ENCODE data around the gene XAB2.

The XAB2 gene

GRCh38 chr19:7619671-7620441, 9.5 kb downstream of the XAB2 start:
- no peak for DNase-seq (ENCODE audit: low read depth, low spot score)
- in situ Hi-C loops (cut with HindIII; ENCODE audit: low sequenced_read_pairs): no loop called here
- no peak overlapping the region for H3K4me3 ChIP-seq (ENCODE audit: low read depth, low read length)
- no peak for TF ChIP-seq CTCF (IDR thresholded peaks at IDR 0.05; ENCODE audit: low read depth, low read length)

- in situ Hi-C loops (cut with HindIII; ENCODE audit: low sequenced_read_pairs): no loop called here
- TF ChIP-seq CTCF (IDR thresholded peaks at IDR 0.05; ENCODE audit: low read depth, low read length): no peak
- DNase-seq (ENCODE audit: low read depth, low spot score): no peak
- H3K4me3 ChIP-seq (ENCODE audit: low read depth, low read length): no peak overlapping the region
Measured at GRCh38 chr19:7618771-7619510, 10.4 kb downstream of the XAB2 start.

- TF ChIP-seq CTCF (IDR thresholded peaks at IDR 0.05; ENCODE audit: low read depth, low read length): no peak
- no peak overlapping the region for H3K4me3 ChIP-seq (ENCODE audit: low read depth, low read length)
- in situ Hi-C loops (cut with HindIII; ENCODE audit: low sequenced_read_pairs): no loop called here
- DNase-seq (ENCODE audit: low read depth, low spot score): no peak
Measured at GRCh38 chr19:7618348-7618747, 11.0 kb downstream of the XAB2 start.

GRCh38 chr19:7617735-7618134, 11.6 kb downstream of the XAB2 start:
- no peak overlapping the region for H3K4me3 ChIP-seq (ENCODE audit: low read depth, low read length)
- no peak for TF ChIP-seq CTCF (IDR thresholded peaks at IDR 0.05; ENCODE audit: low read depth, low read length)
- in situ Hi-C loops (cut with HindIII; ENCODE audit: low sequenced_read_pairs): no loop called here
- no peak for DNase-seq (ENCODE audit: low read depth, low spot score)

- DNase-seq (ENCODE audit: low read depth, low spot score): no peak
- in situ Hi-C loops (cut with HindIII; ENCODE audit: low sequenced_read_pairs): no loop called here
Measured at GRCh38 chr19:7617172-7617571, 12.2 kb downstream of the XAB2 start.

More at GRCh38 chr19:7617172-7617571, 12.2 kb downstream of the XAB2 start:
- H3K4me3 ChIP-seq (ENCODE audit: low read depth, low read length): no peak overlapping the region
- no peak for TF ChIP-seq CTCF (IDR thresholded peaks at IDR 0.05; ENCODE audit: low read depth, low read length)

Measured in astrocyte of the spinal cord (primary cell).